Measurements from ENCODE around the gene ANKLE2.
"Not testable (repeated sequence)": the region's sequence is repeated elsewhere in the genome, so short reads cannot be mapped to it uniquely, and the experiment has no call there.

Gene ANKLE2

DNA sequence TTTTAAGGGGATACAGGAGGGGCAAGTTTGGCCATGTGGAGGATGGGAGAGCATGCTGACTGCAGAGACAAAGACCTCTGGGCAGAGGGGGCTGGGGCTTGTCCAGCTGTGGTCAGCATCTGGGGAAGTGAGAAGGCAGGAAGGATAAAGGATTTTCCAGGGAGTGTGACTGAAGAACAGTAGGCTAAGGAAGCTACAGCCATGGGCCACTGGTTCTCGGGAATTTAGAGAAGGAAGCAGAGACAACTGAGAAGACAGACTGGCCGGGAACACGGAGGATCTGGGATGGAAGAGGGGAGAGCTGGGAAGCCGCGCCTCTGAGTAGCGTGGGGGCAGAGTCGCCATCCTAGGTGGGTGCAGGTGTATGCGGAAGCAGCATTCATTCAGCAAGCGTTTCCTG, 58.0 kb downstream of the ANKLE2 start:
- TF ChIP-seq, protein P1, sequence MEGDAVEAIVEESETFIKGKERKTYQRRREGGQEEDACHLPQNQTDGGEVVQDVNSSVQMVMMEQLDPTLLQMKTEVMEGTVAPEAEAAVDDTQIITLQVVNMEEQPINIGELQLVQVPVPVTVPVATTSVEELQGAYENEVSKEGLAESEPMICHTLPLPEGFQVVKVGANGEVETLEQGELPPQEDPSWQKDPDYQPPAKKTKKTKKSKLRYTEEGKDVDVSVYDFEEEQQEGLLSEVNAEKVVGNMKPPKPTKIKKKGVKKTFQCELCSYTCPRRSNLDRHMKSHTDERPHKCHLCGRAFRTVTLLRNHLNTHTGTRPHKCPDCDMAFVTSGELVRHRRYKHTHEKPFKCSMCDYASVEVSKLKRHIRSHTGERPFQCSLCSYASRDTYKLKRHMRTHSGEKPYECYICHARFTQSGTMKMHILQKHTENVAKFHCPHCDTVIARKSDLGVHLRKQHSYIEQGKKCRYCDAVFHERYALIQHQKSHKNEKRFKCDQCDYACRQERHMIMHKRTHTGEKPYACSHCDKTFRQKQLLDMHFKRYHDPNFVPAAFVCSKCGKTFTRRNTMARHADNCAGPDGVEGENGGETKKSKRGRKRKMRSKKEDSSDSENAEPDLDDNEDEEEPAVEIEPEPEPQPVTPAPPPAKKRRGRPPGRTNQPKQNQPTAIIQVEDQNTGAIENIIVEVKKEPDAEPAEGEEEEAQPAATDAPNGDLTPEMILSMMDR (IDR thresholded peaks at IDR 0.05; ENCODE audit: low read depth, low read length, missing control alignments), result no peak
- in situ Hi-C loops (cut with HindIII; ENCODE audit: low pct_ligation_motif_present, low sequenced_read_pairs), result no loop called here
- H3K36me3 ChIP-seq (replicated peaks), result no peaks in the 10 kb centered on the region

DNA sequence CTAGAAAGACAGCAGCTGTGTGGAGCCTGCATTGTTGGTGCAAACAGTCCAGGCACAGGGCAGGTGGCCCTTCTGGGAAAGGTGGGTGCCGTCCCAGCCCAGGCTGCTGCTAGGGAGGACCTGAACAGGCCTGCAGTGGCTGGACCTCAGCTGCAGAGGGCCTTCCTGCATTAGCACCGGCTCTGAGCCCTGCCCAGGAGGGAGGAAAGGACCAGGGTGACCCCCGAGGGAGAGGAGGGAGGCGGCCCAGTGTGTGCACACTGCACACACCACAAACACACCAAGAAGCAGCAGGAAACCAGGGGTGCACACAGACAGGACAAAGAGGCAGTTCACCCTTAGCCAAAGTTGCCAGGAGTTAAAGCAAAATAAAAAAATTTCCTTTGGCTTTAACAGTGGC, 59.0 kb downstream of the ANKLE2 start:
- no peak for DNase-seq
- H3K27ac ChIP-seq, result no peak overlapping the region
- no peaks in the 10 kb centered on the region for H3K36me3 ChIP-seq (replicated peaks)
- H3K27me3 ChIP-seq (replicated peaks), result no peaks in the 10 kb centered on the region
- TF ChIP-seq, protein P1 (IDR thresholded peaks at IDR 0.05; ENCODE audit: low read depth, low read length, missing control alignments), result no peak
- in situ Hi-C loops (cut with HindIII; ENCODE audit: low pct_ligation_motif_present, low sequenced_read_pairs), result no loop called here
- no peak overlapping the region for H3K4me3 ChIP-seq (ENCODE audit: low read depth, low read length)

More for the DNA sequence above, 58.0 kb downstream of the ANKLE2 start:
- no peak overlapping the region for H3K27ac ChIP-seq
- DNase-seq, result no peak
- no peaks in the 10 kb centered on the region for H3K27me3 ChIP-seq (replicated peaks)
- no peak overlapping the region for H3K4me3 ChIP-seq (ENCODE audit: low read depth, low read length)

GRCh38 chr12:132700212-132700822, 61.3 kb downstream of the ANKLE2 start:
- H3K27me3 ChIP-seq (replicated peaks), result no peaks in the 10 kb centered on the region
- H3K4me3 ChIP-seq (ENCODE audit: low read depth, low read length), result no peak overlapping the region
- DNase-seq, result peak; percentile 56
- TF ChIP-seq, protein P1 (IDR thresholded peaks at IDR 0.05; ENCODE audit: low read depth, low read length, missing control alignments), result no peak
- no peaks in the 10 kb centered on the region for H3K36me3 ChIP-seq (replicated peaks)
- in situ Hi-C loops (cut with HindIII; ENCODE audit: low pct_ligation_motif_present, low sequenced_read_pairs), result no loop called here
- no peak overlapping the region for H3K27ac ChIP-seq

DNA sequence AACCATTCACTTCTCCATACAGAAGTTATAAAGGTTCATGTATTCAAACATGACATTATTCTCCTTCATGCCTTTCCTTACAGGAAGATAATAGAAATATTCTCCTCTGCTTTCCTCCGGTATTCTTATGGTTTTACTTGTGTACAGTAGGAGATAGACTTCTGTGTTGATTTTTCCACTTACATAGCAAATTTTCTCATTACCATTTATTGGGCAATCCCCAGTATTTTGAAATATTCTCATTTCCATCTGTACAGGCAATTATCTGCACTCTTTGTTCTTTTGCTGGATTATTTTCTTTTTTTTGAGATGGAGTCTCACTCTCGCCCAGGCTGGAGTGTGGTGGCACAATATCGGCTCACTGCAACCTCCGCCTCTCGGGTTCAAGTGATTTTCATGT, 63.3 kb downstream of the ANKLE2 start:
- TF ChIP-seq, protein P1 (IDR thresholded peaks at IDR 0.05; ENCODE audit: low read depth, low read length, missing control alignments), result no peak
- no peak for DNase-seq

DNA sequence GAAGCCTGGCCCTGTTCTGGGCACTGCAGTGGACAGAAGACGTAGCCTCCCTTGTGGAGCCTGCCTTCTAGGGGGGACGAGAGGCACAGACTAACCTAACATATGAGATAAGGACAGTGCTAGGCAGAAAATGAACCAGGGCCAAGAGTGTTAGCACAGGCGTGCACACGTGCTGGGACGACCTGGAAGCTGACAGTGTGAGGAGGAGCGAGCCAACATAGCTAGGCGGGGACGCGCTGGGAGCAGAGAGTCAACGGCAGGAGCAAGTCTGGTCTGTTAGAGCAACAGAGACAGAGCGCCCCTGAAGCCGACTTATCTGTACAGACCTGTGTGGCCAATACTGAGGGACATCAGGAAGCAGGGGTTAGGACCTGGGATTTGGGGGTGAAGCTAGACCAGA, 66.2 kb downstream of the ANKLE2 start:
- Histone ChIP-seq H3K36me3 (replicated peaks) (no peaks in the 10 kb centered on the region), H3K4me3 (ENCODE audit: low read depth, low read length) (no peak overlapping the region), H3K27me3 (replicated peaks) (no peaks in the 10 kb centered on the region), H3K27ac (no peak overlapping the region)
- DNase-seq, result no peak
- in situ Hi-C loops (cut with HindIII; ENCODE audit: low pct_ligation_motif_present, low sequenced_read_pairs), result no loop called here
- TF ChIP-seq, protein P1 (IDR thresholded peaks at IDR 0.05; ENCODE audit: low read depth, low read length, missing control alignments), result no peak

More for the DNA sequence above, 63.3 kb downstream of the ANKLE2 start:
- no peaks in the 10 kb centered on the region for H3K27me3 ChIP-seq (replicated peaks)
- H3K36me3 ChIP-seq (replicated peaks), result no peaks in the 10 kb centered on the region
- no peak overlapping the region for H3K27ac ChIP-seq
- H3K4me3 ChIP-seq (ENCODE audit: low read depth, low read length), result no peak overlapping the region
- in situ Hi-C loops (cut with HindIII; ENCODE audit: low pct_ligation_motif_present, low sequenced_read_pairs), result no loop called here

GRCh38 chr12:132694888-132695287, 66.7 kb downstream of the ANKLE2 start:
- H3K27me3 ChIP-seq (replicated peaks); H3K36me3 ChIP-seq (replicated peaks); H3K4me3 ChIP-seq (ENCODE audit: low read depth, low read length); in situ Hi-C loops (cut with HindIII; ENCODE audit: low pct_ligation_motif_present, low sequenced_read_pairs); DNase-seq; H3K27ac ChIP-seq: not testable (repeated sequence)

DNA sequence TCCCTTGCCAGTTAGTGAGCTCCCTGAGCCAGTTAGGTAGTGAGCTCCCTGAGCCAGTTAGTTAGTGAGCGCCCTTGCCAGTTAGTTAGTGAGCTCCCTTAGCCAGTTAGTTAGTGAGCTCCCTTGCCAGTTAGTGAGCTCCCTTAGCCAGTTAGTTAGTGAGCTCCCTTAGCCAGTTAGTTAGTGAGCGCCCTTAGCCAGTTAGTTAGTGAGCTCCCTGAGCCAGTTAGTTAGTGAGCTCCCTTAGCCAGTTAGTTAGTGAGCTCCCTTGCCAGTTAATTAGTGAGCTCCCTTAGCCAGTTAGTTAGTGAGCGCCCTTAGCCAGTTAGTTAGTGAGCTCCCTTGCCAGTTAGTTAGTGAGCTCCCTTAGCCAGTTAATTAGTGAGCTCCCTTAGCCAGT, 69.6 kb downstream of the ANKLE2 start:
- in situ Hi-C loops (cut with HindIII; ENCODE audit: low pct_ligation_motif_present, low sequenced_read_pairs); DNase-seq; H3K27me3 ChIP-seq (replicated peaks); H3K27ac ChIP-seq; H3K4me3 ChIP-seq (ENCODE audit: low read depth, low read length); H3K36me3 ChIP-seq (replicated peaks): not testable (repeated sequence)
